Stimulated activated effector memory CD8-positive, alpha-beta T cell treated with anti-CD3 and anti-CD28 coated beads, Interleukin-12 subunit alpha, Interleukin-12 subunit beta, amount 100 ng/mL, for 72 hours (primary cell): Measurements from ENCODE around the gene CDH12.

ENCODE experiments used
- ATAC-seq: fragments of 150-1000 bp; cut with Tn5 transposase; 2 replicates; pipeline ENCODE4 v1.10.0; 2021
- DNase-seq, 2 donors: peaks; one replicate each; pipeline ENCODE4 v3.0.0; 2021 to 2022; ENCODE audit warnings: low spot score in 2 of 2
- H3K27ac Mint-ChIP-seq: one replicate; pipeline ENCODE4 v1.8.0; 2022; ENCODE audit warnings: mild to moderate bottlenecking, mixed read lengths
- H3K36me3 Mint-ChIP-seq: one replicate; pipeline ENCODE4 v1.8.0; 2022; ENCODE audit warnings: mild to moderate bottlenecking, mixed read lengths
- H3K4me1 Mint-ChIP-seq: one replicate; pipeline ENCODE4 v1.8.0; 2022; ENCODE audit warnings: mixed read lengths
- H3K4me3 Mint-ChIP-seq: one replicate; pipeline ENCODE4 v1.8.0; 2022; ENCODE audit warnings: mild to moderate bottlenecking, mixed read lengths
- H3K9me3 Mint-ChIP-seq: one replicate; pipeline ENCODE4 v1.8.0; 2022; ENCODE audit warnings: mixed read lengths

The CDH12 gene

GRCh38 chr5:22514231-22514630 is 338.9 kb downstream of the CDH12 start:
- DNase-seq, result no peak
- H3K27ac Mint-ChIP-seq, result no peak overlapping the region
- no peak for ATAC-seq

GRCh38 chr5:22505891-22506290 is 347.3 kb downstream of the CDH12 start:
- Mint-ChIP-seq H3K4me1 (no peaks in the 10 kb centered on the region), H3K27ac (no peak overlapping the region), H3K4me3 (no peak overlapping the region), H3K9me3 (peaks cover 23% of the 10 kb centered on the region), H3K36me3 (no peaks in the 10 kb centered on the region)
- DNase-seq (no peak), ATAC-seq (no peak)

More at GRCh38 chr5:22514231-22514630, 338.9 kb downstream of the CDH12 start:
- no peaks in the 10 kb centered on the region for H3K36me3 Mint-ChIP-seq
- peaks cover 6% of the 10 kb centered on the region for H3K9me3 Mint-ChIP-seq
- H3K4me3 Mint-ChIP-seq, result no peak overlapping the region
- H3K4me1 Mint-ChIP-seq, result no peaks in the 10 kb centered on the region

GRCh38 chr5:22504411-22504810 is 348.7 kb downstream of the CDH12 start:
- no peak for ATAC-seq
- DNase-seq, result no peak
- Mint-ChIP-seq H3K9me3 (peaks cover 23% of the 10 kb centered on the region), H3K27ac (no peak overlapping the region), H3K4me3 (no peak overlapping the region), H3K36me3 (no peaks in the 10 kb centered on the region), H3K4me1 (no peaks in the 10 kb centered on the region)

GRCh38 chr5:22500556-22500955 is 352.6 kb downstream of the CDH12 start:
- ATAC-seq, result no peak
- H3K27ac Mint-ChIP-seq, result no peak overlapping the region

DNA sequence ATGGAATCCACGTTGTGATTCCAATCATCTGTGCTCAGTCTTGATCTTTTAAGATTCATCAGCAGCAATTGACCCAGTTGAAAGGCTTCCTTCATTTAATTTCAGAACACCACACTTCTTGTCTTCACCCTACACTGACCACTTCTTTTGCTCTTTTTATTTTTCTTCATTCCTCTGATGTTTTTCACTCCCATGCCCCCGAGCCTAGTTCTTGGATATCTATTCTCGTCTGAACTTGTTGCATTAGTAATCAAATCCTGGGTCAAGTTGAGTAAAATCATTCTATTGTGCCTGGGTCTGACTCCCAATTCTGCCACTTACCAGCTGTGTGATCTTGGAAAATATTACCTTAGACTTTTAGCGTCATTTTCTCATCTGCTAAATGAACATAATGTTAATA is 356.5 kb downstream of the CDH12 start:
- Mint-ChIP-seq H3K36me3 (no peaks in the 10 kb centered on the region), H3K9me3 (peaks cover 21% of the 10 kb centered on the region), H3K4me3 (no peak overlapping the region), H3K27ac (no peak overlapping the region), H3K4me1 (no peaks in the 10 kb centered on the region)
- ATAC-seq, result no peak
- DNase-seq, result no peak

More at GRCh38 chr5:22500556-22500955, 352.6 kb downstream of the CDH12 start:
- DNase-seq, result no peak
- H3K4me3 Mint-ChIP-seq, result no peak overlapping the region
- H3K36me3 Mint-ChIP-seq, result no peaks in the 10 kb centered on the region
- H3K9me3 Mint-ChIP-seq, result peaks cover 19% of the 10 kb centered on the region
- H3K4me1 Mint-ChIP-seq, result no peaks in the 10 kb centered on the region

DNA sequence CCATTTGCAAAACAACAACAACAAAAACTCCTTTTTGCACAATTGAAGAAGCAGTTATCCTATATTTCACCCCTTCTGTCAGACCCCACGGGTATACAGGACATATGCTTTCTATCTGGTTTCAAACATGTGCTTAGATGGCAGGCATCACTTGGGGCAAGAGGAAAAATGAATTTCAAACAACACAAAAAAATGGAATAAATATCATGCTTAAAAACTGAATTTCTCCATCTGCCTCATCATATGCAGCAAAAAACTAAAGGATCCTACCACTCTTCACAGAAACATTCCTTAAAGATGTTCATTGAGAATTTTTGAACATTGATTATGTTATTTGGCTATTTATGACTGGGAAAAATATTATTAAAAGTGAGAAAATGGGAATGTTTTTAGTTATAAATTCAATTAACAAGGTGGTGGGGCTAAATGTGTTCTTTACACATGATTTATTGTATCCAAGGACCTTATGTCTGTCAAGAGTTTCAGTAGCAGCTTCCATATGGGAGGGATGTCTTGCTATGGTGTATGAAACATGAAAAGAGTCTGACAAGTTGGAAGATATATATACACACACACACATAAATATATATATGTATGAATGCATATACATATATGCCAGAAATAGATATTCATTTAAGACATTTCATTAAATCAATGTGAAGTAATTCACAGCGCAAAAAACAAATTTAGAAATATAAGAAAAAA is 358.0 kb downstream of the CDH12 start:
- H3K4me1 Mint-ChIP-seq, result no peaks in the 10 kb centered on the region
- peaks cover 32% of the 10 kb centered on the region for H3K9me3 Mint-ChIP-seq
- H3K27ac Mint-ChIP-seq, result no peak overlapping the region
- no peak overlapping the region for H3K4me3 Mint-ChIP-seq
- DNase-seq (no peak), ATAC-seq (no peak)
- no peaks in the 10 kb centered on the region for H3K36me3 Mint-ChIP-seq

DNA sequence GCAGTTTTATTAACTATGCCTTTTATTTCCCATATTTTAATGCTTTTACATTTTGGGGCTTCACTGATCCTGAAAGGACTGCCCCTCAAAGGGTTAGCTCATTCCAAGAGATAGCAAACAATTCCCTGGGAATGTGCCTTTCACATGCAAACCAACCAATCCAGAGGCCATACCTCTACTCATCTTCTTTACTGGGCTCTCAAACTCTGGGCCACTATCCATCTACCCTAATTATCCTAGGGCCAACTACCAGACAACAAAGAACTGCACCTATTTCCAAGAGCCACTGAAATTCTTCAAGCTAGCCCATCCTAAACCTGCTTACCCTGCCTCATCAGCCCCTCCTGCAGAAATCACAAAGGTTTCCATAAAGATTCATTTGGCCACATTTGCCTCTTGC is 364.7 kb downstream of the CDH12 start:
- peaks cover 29% of the 10 kb centered on the region for H3K9me3 Mint-ChIP-seq
- H3K36me3 Mint-ChIP-seq, result no peaks in the 10 kb centered on the region
- ATAC-seq, result no peak
- no peak overlapping the region for H3K27ac Mint-ChIP-seq
- H3K4me3 Mint-ChIP-seq, result no peak overlapping the region
- H3K4me1 Mint-ChIP-seq, result no peaks in the 10 kb centered on the region
- no peak for DNase-seq

DNA sequence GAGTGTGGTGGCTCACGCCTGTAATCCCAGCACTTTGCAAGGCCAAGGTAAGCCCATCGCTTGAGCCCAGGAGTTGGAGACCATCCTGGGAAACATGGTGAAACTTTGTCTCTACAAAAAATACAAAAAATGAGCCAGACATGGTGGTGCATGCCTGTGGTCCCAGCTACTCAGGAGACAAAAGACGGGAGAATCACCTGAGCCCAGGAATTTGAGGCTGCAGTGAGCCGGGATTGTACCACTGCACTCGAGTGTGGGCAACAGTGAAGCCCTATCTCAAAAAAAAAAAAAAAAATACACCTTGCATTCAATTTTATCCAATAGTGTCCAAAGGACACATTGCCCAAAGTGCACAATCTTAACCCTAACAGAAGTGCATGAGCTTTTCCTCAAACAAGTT is 372.8 kb downstream of the CDH12 start:
- H3K9me3 Mint-ChIP-seq, result peaks cover 12% of the 10 kb centered on the region
- DNase-seq, result no peak
- no peaks in the 10 kb centered on the region for H3K36me3 Mint-ChIP-seq
- H3K4me3 Mint-ChIP-seq, result no peak overlapping the region
- H3K4me1 Mint-ChIP-seq, result no peaks in the 10 kb centered on the region
- no peak for ATAC-seq
- no peak overlapping the region for H3K27ac Mint-ChIP-seq

- Mint-ChIP-seq H3K4me3 (no peak overlapping the region), H3K4me1 (no peaks in the 10 kb centered on the region), H3K27ac (no peak overlapping the region), H3K9me3 (peaks cover 13% of the 10 kb centered on the region), H3K36me3 (no peaks in the 10 kb centered on the region)
- DNase-seq (no peak), ATAC-seq (no peak)
Measured at GRCh38 chr5:22473886-22474285, 379.3 kb downstream of the CDH12 start.

DNA sequence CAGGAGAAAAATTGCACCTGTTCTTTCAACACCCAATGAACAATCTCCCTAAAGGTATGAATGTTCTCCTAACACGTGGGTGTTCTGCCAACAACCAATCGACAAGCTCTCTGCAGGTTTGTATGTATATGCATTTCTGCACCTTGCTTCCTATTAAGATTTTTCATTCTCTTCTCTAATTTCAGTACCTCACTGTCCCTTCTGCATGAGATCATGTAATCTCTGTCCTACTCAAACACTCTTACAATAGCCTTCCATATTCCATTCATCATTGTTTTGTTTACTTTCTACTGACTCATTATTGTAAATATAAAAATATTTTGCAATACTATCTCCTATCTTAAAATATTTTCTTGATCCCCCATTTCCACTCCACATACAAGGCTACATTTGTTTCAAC is 382.0 kb downstream of the CDH12 start:
- ATAC-seq (no peak), DNase-seq (no peak)
- Mint-ChIP-seq H3K4me1 (no peaks in the 10 kb centered on the region), H3K9me3 (peaks cover 18% of the 10 kb centered on the region), H3K4me3 (no peak overlapping the region), H3K27ac (no peak overlapping the region), H3K36me3 (no peaks in the 10 kb centered on the region)

DNA sequence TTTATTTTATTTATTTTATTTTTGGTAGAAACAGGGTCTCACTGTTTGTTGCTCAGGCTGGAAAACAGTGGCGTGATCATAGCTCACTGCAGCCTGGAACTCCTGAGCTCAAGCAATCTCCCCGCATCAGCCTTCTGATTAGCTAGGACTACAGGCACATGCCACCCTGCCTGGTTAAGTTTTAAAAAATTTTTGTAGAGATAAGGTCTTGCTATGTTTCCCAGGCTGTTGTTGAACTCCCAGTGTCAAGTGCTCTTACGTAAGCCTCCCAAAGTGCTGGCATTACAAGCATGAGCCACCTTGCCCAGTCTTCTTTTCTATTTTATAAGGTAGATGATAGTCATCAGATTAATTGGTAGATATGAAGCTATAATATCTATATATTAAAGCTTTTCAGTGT is 382.7 kb downstream of the CDH12 start:
- H3K36me3 Mint-ChIP-seq, result no peaks in the 10 kb centered on the region
- no peak for ATAC-seq
- no peak overlapping the region for H3K27ac Mint-ChIP-seq
- no peaks in the 10 kb centered on the region for H3K4me1 Mint-ChIP-seq
- H3K9me3 Mint-ChIP-seq, result peaks cover 20% of the 10 kb centered on the region
- no peak overlapping the region for H3K4me3 Mint-ChIP-seq
- no peak for DNase-seq

DNA sequence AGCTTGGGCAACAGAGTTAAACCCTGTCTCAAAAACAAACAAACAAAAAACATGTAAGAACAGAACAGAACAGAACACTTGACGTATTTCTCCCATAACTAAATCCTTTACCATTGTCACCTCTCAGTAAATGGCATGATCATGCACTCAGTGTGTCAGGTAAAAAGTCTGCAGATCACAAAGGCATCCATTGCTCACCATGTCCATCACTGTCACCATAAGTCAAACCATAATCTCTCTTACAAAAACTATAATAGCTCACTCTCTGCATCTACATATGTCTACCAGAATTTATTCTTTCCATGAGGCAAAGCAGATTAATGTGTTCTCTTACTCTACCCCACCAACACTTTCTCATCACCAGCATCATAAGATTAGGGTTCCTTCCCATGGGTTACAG is 387.5 kb downstream of the CDH12 start:
- Mint-ChIP-seq H3K9me3 (peaks cover 16% of the 10 kb centered on the region), H3K4me1 (no peaks in the 10 kb centered on the region), H3K36me3 (no peaks in the 10 kb centered on the region), H3K4me3 (no peak overlapping the region), H3K27ac (no peak overlapping the region)
- ATAC-seq (peak; percentile 26), DNase-seq (no peak)

- DNase-seq (no peak), ATAC-seq (no peak)
- H3K36me3 Mint-ChIP-seq, result no peaks in the 10 kb centered on the region
- peaks cover 16% of the 10 kb centered on the region for H3K9me3 Mint-ChIP-seq
- no peak overlapping the region for H3K4me3 Mint-ChIP-seq
- H3K4me1 Mint-ChIP-seq, result no peaks in the 10 kb centered on the region
- H3K27ac Mint-ChIP-seq, result no peak overlapping the region
Measured at GRCh38 chr5:22465177-22465576, 388.0 kb downstream of the CDH12 start.

DNA sequence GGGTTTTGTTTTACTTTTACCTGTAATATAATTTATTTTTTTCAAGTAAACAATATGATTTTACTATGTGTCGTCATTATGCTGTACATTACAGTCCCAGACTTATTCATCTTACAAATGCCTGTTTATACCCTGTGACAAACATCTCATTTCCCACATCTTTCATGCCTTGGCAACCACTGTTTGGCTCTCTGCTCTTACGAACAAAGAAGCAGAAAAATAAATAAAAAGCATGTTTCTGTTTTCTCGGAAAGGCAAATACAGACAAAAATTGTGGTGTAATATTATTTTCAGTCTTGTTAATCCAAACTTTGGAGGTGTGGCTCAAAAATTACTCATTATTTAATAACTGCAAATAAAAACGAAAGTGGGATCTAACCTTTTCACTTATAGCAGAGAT is 393.0 kb downstream of the CDH12 start:
- Mint-ChIP-seq H3K27ac (no peak overlapping the region), H3K36me3 (no peaks in the 10 kb centered on the region), H3K4me3 (no peak overlapping the region), H3K4me1 (no peaks in the 10 kb centered on the region), H3K9me3 (peaks cover 11% of the 10 kb centered on the region)
- DNase-seq (no peak), ATAC-seq (no peak)

- Mint-ChIP-seq H3K9me3 (peaks cover 19% of the 10 kb centered on the region), H3K27ac (no peak overlapping the region), H3K36me3 (no peaks in the 10 kb centered on the region), H3K4me1 (no peaks in the 10 kb centered on the region), H3K4me3 (no peak overlapping the region)
- ATAC-seq, result no peak
- DNase-seq, result no peak
Measured at GRCh38 chr5:22432905-22433304, 420.2 kb downstream of the CDH12 start.

DNA sequence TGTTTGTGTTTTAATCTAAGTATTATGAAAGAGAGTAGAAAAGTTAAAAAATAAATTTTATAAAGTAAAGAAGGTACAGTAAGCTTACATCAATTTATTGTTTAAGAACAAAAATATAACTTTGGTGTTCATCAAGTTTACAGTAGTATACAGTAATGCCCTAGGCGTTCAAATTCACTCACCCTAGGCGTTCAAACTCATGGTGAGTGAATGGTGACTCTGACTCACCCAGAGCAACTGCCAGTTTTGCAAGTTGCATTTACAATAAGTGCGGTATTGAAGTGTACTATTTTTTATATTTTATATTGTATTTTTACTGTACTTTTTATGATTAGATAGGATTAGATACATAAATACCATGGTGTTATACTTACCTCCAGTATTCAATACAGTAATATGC is 421.3 kb downstream of the CDH12 start:
- DNase-seq (no peak), ATAC-seq (no peak)
- no peaks in the 10 kb centered on the region for H3K36me3 Mint-ChIP-seq
- no peak overlapping the region for H3K27ac Mint-ChIP-seq
- no peak overlapping the region for H3K4me3 Mint-ChIP-seq
- peaks cover 21% of the 10 kb centered on the region for H3K9me3 Mint-ChIP-seq
- H3K4me1 Mint-ChIP-seq, result no peaks in the 10 kb centered on the region

- DNase-seq (no peak), ATAC-seq (no peak)
- no peaks in the 10 kb centered on the region for H3K4me1 Mint-ChIP-seq
- peaks cover 22% of the 10 kb centered on the region for H3K9me3 Mint-ChIP-seq
- H3K36me3 Mint-ChIP-seq, result no peaks in the 10 kb centered on the region
- no peak overlapping the region for H3K27ac Mint-ChIP-seq
- H3K4me3 Mint-ChIP-seq, result no peak overlapping the region
Measured at GRCh38 chr5:22431406-22431805, 421.7 kb downstream of the CDH12 start.
